Posterior cingulate gyrus (tissue), 11 donors: ENCODE measurements around the gene FAM237A.

Source experiments
- DNase-seq, 10 donors: peaks; one replicate each; pipeline versions ENCODE4 v3.0.0 to v3.0.0-alpha.2; 2020 to 2021; ENCODE audit warnings: mixed read lengths in 3 of 10
- intact Hi-C: fragments of 100-400 bp; cut with DNase I; formaldehyde crosslinking; loops from one replicate; pipeline ENCODE4 v1.15.1; 2023

FAM237A gene

DNA sequence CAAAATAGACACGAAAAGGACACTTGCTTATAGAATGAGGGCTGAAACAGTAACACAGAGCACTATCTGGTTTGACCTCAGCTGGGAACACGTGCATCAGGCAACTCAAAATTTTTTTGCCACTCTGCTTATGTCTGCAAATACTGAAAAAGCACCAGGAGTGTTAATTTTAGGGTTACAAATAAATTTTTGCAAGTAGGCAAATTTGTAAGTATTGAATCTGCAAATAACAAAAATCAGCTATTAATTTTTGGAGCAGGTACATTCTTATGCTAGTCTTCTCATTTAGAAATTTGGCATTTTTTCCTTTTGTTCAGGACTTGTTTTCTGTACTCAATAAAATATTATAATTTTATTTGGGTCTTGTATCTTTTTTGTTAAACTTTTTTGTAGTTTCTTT is 46.2 kb downstream of the FAM237A start:
- DNase-seq, result no peak
- intact Hi-C loops, result no loop called here

DNA sequence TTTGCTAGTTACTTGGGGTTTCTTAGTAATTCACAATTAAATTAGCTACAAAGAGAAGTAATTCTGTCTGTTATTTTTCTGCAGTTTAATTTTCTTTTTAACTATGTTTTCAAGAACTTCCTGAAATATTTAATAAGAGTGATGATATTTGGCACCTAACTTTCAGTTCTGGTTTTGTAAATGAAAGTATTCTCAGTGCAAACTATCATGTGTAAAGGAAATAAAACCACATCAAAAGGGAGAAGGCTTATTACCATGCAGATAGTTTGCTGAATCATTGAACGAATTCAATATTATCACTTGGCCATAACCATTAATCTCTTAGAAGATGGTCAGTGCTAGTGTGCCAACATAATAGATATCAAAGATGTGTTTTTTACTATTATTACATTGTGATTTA is 46.7 kb downstream of the FAM237A start:
- intact Hi-C loops, result no loop called here

DNA sequence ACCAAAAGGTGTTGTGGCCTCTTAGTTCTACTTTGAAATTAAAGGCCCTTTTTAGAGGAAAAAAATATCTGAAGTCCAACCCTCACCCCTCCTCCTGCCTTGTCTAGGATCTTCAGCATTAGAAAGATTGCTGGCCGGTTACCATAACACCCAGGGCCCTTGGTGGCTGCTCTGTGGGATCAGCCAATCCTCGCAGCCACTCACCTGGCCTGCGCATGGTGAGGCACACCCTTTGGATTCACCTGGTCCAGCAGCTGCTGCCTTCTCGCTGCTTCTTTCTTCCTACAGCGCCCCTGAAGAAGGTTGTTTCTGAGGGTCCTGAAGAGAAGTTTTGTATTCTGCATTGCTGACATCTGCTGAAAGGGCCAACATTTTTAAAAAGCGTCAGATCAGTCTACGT is 50.7 kb downstream of the FAM237A start:
- DNase-seq, result no peak
- intact Hi-C loops, result loop anchor here (5.0 kb wide), 3 partner anchors 94 to 784 kb away; no protein-coding TSS in a partner anchor

More for the DNA sequence above, 46.7 kb downstream of the FAM237A start:
- DNase-seq, result no peak

DNA sequence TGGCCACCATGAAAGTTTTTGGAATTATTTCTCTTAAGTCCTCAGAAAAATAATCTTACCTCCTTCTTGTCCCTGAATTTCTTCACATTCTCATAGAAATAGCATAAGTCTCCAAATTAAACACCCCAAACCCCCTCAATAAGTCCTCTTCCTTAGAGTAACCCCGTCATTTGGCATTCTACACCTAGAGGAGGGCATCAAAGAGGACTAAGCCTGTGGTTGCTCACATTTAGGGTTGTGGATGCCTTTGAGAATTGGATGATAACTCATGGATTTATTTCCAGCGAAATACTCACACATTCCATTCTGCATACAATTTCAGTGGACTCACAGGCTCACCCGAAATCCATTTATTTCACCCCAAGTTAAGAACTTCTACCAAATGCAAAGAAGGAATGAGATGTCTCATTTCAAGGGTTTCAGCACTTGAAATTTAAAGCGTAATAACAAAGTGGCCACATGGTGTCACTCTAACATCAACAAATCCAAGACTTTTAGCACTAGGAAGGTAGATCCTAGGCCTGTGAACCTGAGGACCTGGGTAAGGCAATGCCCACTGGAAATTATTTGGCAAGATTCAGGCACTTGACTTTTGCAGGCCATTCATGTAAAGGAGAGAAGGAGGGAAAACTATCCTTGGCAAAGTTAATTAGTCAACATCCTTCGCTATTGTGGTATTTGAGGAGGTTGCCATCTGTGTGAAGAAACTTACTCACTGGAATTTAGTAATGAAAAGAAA is 51.3 kb downstream of the FAM237A start:
- intact Hi-C loops, result loop anchor here (5.0 kb wide), 3 partner anchors 94 to 784 kb away; no protein-coding TSS in a partner anchor
- DNase-seq, result peak in 1 of 10 donors; percentile 12

DNA sequence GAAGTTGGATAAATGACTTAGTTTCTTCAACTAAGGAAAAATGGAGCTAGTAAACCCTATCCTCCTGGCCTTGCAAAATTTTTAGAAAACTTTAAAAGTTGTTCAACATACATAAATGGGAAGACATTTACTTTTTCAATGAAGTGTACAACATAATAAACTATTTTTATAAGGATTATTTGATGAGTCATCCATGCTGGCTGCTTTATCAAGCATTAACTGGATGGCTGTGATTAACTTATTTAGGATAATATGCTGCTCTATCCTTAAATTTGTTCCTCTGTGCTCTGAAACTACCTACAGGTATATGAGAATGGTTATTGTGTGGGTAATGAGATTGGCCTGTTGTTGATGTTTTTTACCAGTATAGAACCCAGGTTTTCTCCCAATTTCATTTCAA is 54.6 kb downstream of the FAM237A start:
- intact Hi-C loops, result no loop called here
- no peak for DNase-seq

DNA sequence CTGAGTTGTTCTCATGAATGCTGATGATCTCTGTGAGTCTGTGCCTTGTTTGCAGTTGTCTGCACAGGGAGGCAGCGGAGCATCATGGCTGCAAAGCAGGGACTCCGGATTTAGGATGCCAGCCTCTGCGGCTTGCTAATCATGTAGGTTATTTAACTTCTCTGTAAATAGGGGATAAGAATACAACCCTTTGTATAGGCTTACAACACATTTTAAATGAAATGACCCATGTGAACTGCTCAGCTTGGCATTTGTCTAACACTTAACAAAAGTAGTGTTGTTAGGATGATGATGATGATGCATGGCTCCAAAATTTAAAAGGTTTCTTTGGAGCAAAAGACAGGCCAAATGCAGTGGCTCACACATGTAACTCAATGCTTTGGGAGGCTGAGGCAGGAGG is 56.5 kb downstream of the FAM237A start:
- intact Hi-C loops, result no loop called here

More for the DNA sequence above, 56.5 kb downstream of the FAM237A start:
- no peak for DNase-seq
